ENCODE measurements around the gene PTRH1.

The PTRH1 gene

DNA sequence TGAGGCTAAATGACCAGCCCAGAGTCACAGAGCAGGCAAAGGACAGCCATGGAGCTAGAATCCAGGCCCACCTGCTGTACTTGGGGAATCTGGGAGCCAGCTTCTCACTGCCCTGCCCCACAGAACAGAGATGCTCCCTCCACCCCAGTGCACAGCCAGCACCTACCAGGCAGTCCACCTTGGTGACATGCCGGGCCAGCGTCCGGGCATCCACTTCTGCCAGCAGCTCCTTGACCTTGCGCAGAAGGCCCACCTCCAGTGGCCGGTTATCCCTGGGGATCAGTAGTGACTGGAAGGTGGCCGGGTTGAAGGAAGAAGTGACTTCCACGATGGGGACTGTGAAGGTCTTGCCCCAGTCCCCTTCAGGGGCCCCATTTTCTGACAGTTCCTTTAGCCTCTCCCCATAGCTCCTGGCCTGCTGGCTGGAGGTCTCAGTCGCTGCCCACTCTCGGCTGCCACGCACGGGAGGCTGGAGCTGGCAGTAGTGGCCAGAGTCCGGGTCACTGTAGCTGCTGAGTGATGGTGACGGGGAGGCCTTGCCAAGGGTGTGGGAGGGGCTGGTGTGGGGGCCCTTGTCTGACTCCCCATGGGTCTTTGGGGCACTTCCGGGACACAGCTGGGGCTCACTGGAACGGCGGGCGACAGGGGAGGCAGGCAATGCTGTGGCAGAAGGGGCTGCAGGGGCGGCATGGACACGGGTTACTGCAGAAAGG, 29.1 kb upstream of the PTRH1 start:
- DNase-seq: no peak
- in situ Hi-C loops (cut with HindIII; ENCODE audit: low pct_ligation_motif_present, low pct_unique_long_range_greater_than_20kb, low sequenced_read_pairs): no loop called here

DNA sequence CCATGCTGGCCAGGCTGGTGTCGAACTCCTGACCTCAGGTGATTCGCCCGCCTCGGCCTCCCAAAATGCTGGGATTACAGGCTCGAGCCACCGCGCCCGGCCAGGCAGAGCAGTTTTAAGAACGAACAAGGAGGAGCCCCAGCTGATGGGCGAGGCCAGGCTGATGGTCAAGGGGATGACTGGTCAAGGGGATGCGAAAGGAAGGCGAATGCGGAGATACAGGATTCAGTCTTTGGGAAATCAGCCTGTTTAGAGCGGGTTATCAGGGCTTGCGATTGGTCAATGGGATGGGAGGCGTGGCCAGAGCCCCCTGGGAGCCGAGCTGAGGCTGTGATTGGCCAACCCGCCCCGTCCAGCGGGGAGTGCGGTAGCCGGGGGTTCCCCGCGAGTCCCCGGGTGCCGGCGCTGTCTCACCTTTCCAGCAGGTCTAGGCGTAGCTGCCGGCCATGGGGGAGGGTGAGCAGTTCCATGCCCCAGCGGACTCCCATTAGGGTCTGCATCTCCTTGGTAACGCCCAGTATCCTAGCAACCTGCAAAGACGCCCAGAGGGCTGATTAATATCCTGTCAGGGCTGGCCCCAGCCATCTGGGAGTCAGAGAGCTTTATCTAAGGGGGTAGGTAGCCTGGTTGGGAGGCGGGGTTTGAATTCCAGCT, 27.1 kb upstream of the PTRH1 start:
- in situ Hi-C loops (cut with HindIII; ENCODE audit: low pct_ligation_motif_present, low pct_unique_long_range_greater_than_20kb, low sequenced_read_pairs): no loop called here
- peak; percentile 83 for DNase-seq

DNA sequence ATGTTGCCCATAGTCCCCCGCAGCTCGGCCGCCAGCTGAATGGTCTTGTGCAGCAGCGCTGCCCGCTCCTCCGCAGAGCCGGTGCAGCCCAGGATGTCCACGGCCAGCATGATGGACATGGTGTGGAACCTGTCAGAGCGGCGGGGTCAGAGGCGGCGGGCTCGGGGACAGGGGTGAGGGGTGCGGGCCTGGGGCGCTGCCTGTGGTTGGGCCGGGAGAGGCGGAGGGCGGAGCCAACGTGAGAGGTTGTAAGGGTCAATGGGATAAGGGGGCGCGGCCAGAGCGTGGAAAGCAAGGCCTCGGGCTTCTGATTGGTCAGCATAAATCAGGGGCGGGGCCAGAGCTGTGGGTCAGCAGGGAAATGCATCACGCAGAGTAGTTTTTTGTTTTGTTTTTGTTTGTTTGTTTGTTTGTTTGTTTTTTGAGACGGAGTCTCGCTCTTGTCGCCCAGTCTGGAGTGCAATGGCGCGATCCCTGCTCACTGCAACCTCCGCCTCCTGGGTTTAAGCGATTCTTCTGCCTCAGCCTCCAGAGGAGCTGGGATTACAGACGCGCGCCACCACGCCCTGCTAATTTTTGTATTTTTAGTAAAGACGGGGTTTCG, 26.5 kb upstream of the PTRH1 start:
- in situ Hi-C loops (cut with HindIII; ENCODE audit: low pct_ligation_motif_present, low pct_unique_long_range_greater_than_20kb, low sequenced_read_pairs): no loop called here
- DNase-seq: peak; percentile 27

- in situ Hi-C loops (cut with HindIII; ENCODE audit: low pct_ligation_motif_present, low pct_unique_long_range_greater_than_20kb, low sequenced_read_pairs): no loop called here
- DNase-seq: no peak
These were observed 24.3 kb upstream of the PTRH1 start for GRCh38 chr9:127739614-127740330.

GRCh38 chr9:127738666-127739065, 23.2 kb upstream of the PTRH1 start:
- no peak for DNase-seq
- in situ Hi-C loops (cut with HindIII; ENCODE audit: low pct_ligation_motif_present, low pct_unique_long_range_greater_than_20kb, low sequenced_read_pairs): no loop called here

- in situ Hi-C loops (cut with HindIII; ENCODE audit: low pct_ligation_motif_present, low pct_unique_long_range_greater_than_20kb, low sequenced_read_pairs): no loop called here
- DNase-seq: no peak
These were observed 20.2 kb upstream of the PTRH1 start for GRCh38 chr9:127735530-127736185.

DNA sequence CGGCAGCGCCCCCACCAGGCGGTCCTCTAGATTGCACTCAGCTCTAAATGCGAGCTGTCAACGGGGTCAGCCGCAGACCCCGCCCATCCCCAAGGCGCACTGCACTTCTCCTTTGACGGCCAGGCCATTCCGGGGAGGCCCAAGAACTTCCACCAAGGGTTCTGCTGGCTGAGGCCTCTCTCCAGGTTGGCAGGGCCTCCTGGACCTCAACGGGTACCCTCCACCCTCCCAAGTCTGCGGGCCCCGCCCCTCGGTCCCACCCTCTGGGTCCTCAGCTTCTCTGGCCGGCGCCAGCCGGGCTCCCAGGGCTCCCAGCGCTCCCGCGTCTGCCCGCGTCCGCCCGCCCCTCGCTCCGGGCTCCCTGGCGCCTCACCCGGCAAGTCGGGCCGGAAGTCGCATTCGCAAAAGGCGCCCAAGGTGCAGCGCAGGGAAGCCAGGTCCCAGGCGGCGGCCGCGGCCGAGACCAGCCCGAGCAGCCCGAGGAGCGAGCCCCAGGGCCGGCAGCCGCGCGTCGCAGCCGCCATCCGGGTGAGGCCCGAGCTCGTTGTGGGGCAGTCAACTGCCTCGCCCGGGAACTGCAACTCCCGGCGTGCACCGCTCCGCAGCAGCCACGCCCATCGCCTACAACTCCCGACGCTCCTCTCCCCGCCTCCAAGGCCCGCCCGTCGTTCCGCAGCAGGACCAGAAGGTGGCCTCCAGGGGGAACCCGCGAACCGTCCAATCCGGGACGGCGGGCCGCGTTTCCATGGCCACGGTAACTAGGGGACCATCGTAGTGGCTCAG, 19.5 kb upstream of the PTRH1 start, which contains the start of gene TOR2A:
TSS of gene TOR2A (minus strand) at position 548 of the 783 bp plus-strand sequence. CDS start at position 524, 24 bp downstream.
- in situ Hi-C loops (cut with HindIII; ENCODE audit: low pct_ligation_motif_present, low pct_unique_long_range_greater_than_20kb, low sequenced_read_pairs): no loop called here
- peak; percentile 93 for DNase-seq

- in situ Hi-C loops (cut with HindIII; ENCODE audit: low pct_ligation_motif_present, low pct_unique_long_range_greater_than_20kb, low sequenced_read_pairs): no loop called here
- no peak for DNase-seq
These were observed 18.8 kb upstream of the PTRH1 start for GRCh38 chr9:127734247-127734746.

DNA sequence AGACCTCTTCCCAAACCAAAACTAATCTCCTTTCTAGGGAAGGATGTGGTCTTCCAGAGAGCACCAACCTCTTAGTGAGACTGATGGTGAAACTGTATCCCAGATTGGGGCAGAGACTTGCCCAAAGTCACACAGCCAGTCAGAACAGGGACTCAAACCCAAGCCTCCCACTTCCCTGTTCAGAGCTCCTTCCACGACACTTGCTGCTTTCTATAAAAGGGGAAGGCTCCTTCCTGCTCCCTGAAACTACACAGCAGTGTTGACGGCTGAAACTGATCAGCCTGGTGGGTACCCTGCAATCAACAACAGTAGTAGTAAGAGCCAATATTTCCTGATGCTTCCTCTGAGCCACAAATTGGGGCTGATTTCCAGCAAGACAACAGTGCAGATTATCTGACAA, 18.2 kb upstream of the PTRH1 start:
- DNase-seq: no peak
- in situ Hi-C loops (cut with HindIII; ENCODE audit: low pct_ligation_motif_present, low pct_unique_long_range_greater_than_20kb, low sequenced_read_pairs): no loop called here

DNA sequence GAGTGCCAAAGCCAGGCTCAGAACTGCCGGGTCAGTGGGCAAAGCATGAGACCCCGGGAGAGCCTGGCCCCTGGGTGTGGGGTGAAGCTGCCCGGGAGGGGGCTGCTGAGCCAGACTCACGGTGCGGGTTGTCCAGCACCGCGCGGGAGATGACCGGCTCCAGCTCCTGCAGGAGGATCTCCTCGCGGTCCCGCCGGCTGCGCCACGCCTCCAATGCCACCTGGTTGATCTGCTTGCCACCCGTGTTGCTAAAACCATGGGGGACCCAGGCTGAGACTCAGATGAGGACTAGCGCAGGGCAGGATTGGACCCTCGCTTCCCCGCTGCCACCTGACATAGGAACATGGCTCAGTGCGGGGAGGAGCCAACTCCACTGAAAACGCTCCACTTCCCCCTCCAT, 17.0 kb upstream of the PTRH1 start:
- in situ Hi-C loops (cut with HindIII; ENCODE audit: low pct_ligation_motif_present, low pct_unique_long_range_greater_than_20kb, low sequenced_read_pairs): no loop called here
- DNase-seq: no peak

GRCh38 chr9:127731938-127732337, 16.5 kb upstream of the PTRH1 start:
- in situ Hi-C loops (cut with HindIII; ENCODE audit: low pct_ligation_motif_present, low pct_unique_long_range_greater_than_20kb, low sequenced_read_pairs): no loop called here

GRCh38 chr9:127730799-127731410, 15.4 kb upstream of the PTRH1 start:
- DNase-seq: no peak
- in situ Hi-C loops (cut with HindIII; ENCODE audit: low pct_ligation_motif_present, low pct_unique_long_range_greater_than_20kb, low sequenced_read_pairs): no loop called here

More at GRCh38 chr9:127731938-127732337, 16.5 kb upstream of the PTRH1 start:
- DNase-seq: no peak

DNA sequence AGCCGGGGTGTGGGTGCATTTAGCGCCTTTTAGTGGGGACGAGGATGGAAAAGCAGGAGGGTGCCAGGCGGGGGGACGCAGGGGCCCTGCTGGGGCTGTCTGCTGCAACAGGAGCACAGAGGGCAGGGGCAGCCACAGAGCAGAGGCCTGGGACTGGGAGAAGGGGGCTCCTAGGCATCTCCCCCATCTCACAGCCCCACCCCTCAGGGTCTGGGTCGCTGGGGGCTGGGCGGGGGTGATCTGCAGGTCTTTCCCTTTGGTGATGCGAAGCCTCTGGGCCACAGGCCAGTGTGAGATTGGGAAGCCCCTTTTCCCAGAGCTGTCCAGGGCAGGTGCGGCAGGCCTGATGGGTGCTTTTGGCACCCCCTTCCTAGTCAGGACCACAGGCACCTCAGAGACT, 14.8 kb upstream of the PTRH1 start:
- DNase-seq: no peak
- in situ Hi-C loops (cut with HindIII; ENCODE audit: low pct_ligation_motif_present, low pct_unique_long_range_greater_than_20kb, low sequenced_read_pairs): no loop called here

DNA sequence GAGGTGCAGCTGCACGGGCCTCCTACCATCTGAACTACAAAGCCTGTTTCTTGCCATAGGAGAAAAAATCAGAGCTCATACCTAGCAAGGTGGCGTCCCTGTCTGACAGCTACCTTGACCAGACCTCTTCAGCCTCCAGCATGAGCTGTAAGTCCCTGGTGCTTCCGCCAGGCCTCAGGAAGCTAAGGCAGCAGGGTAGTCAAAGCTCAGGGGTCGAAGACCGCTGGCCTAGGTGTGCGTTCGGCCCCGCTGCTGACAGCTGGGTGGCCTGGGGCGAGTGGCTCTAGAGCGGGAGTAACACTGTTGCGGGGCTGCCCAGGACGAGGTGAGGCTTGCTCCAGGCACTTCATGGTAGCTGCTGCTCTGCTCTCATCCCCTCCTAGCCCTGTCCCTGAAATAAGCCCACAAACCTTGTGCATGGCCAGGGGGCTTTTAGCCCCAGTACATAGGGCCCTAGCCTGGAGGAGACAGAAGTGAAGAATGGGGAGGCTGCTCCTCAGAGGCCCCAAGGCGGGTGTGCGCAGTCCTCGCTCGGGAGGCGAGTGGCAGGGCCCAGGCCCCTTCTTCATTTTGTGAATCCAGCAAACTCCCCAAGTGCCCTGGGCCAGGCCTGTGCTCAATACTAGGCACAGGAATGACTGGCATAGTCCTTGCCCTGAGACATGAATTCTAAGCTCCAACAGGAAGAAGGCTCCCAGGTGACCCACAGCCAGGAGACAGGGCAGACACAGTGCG, 14.2 kb upstream of the PTRH1 start:
- DNase-seq: no peak
- in situ Hi-C loops (cut with HindIII; ENCODE audit: low pct_ligation_motif_present, low pct_unique_long_range_greater_than_20kb, low sequenced_read_pairs): no loop called here

DNA sequence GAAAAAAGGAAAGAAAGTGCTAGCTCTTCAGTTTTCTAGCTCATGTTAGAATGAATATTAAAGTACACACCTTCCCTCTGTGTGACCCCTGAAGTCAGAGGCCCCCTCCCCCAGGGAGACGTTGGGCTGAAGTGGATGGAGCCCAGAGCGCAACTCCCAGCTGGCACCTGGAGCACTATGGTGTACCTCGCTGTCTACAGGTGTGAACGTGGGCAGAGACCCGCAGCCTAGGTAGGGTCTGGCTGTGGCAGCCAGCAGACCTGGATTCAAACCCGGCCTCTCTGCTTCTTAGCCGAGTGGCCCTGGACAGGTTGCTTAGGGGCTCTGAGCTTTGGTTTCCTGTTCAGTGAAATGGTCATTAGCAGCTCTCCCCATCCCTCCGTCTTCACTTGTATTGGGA, 13.3 kb upstream of the PTRH1 start:
- DNase-seq: no peak
- in situ Hi-C loops (cut with HindIII; ENCODE audit: low pct_ligation_motif_present, low pct_unique_long_range_greater_than_20kb, low sequenced_read_pairs): no loop called here

- in situ Hi-C loops (cut with HindIII; ENCODE audit: low pct_ligation_motif_present, low pct_unique_long_range_greater_than_20kb, low sequenced_read_pairs): no loop called here
- DNase-seq: no peak
These were observed 11.4 kb upstream of the PTRH1 start for GRCh38 chr9:127726871-127727270.

DNA sequence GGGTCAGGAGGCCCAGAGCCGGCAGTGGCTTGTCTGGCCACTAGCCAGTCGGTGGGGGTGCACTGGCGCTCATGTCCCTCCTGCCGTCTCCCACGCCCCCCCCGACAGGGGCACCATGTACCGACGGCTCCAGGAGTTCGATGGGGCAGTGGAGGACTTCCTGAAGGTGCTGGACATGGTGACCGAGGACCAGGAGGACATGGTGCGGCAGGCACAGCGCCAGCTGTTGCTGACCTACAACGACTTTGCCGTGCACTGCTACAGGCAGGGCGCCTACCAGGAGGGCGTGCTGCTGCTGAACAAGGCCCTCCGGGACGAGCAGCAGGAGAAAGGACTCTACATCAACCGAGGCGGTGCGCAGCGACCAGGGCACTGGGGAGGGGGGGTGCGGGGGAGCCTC, 8.5 kb upstream of the PTRH1 start:
- in situ Hi-C loops (cut with HindIII; ENCODE audit: low pct_ligation_motif_present, low pct_unique_long_range_greater_than_20kb, low sequenced_read_pairs): no loop called here
- DNase-seq: no peak

Measured in ACHN (cell line).